Measurements from ENCODE around the gene RASGRP1. TPM values are rescaled to one million over a fixed set of nuclear protein-coding genes. Genes with fewer than 3 reads are reported as not detected.
A peak's percentile ranks its signal among the peaks of the same experiment; 100 is the strongest.

The RASGRP1 gene
- total RNA-seq, 1 experiment from 2014 or later: 1.6 TPM

DNA sequence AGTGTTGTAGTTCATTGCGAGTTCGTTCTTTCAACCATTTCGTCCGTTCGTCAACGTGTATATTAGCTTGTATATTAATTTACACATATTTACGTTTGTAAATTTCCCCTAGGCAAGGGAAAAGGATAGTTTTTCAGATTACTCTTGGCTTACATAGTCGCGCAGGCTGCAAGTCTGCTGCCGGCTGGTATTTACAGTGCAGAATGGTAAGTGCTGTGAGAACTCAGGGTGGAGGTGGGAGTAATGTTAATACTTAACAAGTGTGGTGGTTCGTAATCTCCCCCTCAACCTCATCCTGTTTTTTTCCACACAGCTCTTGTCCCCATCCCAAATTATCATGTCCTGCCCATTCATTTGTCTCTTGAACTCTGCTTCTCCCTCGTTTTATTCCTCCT is 109.9 kb downstream of the RASGRP1 start:
- H3K4me2 ChIP-seq (ENCODE audit: low read length): peak overlapping the region; percentile 71
- ATAC-seq (no peak), DNase-seq (ENCODE audit: low read depth, low spot score) (no peak)
- no peak for TF ChIP-seq ZBTB33 (IDR thresholded peaks at IDR 0.05; ENCODE audit: extremely low read depth, insufficient replicate concordance, low read length)
- TF ChIP-seq SRF (IDR thresholded peaks at IDR 0.05; ENCODE audit: low read depth): no peak
- no peak for TF ChIP-seq EZH2 (IDR thresholded peaks at IDR 0.05)
- TF ChIP-seq CBX3 (IDR thresholded peaks at IDR 0.05; ENCODE audit: low read depth): no peak
- TF ChIP-seq ZNF274 (IDR thresholded peaks at IDR 0.05; ENCODE audit: low read depth, low read length): no peak
- TF ChIP-seq, protein P1, sequence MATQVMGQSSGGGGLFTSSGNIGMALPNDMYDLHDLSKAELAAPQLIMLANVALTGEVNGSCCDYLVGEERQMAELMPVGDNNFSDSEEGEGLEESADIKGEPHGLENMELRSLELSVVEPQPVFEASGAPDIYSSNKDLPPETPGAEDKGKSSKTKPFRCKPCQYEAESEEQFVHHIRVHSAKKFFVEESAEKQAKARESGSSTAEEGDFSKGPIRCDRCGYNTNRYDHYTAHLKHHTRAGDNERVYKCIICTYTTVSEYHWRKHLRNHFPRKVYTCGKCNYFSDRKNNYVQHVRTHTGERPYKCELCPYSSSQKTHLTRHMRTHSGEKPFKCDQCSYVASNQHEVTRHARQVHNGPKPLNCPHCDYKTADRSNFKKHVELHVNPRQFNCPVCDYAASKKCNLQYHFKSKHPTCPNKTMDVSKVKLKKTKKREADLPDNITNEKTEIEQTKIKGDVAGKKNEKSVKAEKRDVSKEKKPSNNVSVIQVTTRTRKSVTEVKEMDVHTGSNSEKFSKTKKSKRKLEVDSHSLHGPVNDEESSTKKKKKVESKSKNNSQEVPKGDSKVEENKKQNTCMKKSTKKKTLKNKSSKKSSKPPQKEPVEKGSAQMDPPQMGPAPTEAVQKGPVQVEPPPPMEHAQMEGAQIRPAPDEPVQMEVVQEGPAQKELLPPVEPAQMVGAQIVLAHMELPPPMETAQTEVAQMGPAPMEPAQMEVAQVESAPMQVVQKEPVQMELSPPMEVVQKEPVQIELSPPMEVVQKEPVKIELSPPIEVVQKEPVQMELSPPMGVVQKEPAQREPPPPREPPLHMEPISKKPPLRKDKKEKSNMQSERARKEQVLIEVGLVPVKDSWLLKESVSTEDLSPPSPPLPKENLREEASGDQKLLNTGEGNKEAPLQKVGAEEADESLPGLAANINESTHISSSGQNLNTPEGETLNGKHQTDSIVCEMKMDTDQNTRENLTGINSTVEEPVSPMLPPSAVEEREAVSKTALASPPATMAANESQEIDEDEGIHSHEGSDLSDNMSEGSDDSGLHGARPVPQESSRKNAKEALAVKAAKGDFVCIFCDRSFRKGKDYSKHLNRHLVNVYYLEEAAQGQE (IDR thresholded peaks at IDR 0.05; ENCODE audit: low read depth): no peak
- TF ChIP-seq CTCF (IDR thresholded peaks at IDR 0.05 in 2 of 3, conservative IDR thresholded peaks at IDR 0.05 in 1 of 3; ENCODE audit: borderline replicate concordance in 1 of 3, insufficient read depth in 1 of 3, low read depth in 2 of 3, low read length in 2 of 3): no peak
- TF ChIP-seq EGR1 (IDR thresholded peaks at IDR 0.05; ENCODE audit: low read depth): no peak
- TF ChIP-seq POLR2A (IDR thresholded peaks at IDR 0.05; ENCODE audit: borderline replicate concordance, extremely low read depth, insufficient read depth, insufficient read length): no peak
- TF ChIP-seq ELF1 (IDR thresholded peaks at IDR 0.05; ENCODE audit: borderline replicate concordance, low read depth): no peak
- no peak for TF ChIP-seq CEBPB (IDR thresholded peaks at IDR 0.05; ENCODE audit: low read depth)
- no peak for TF ChIP-seq ZFX (IDR thresholded peaks at IDR 0.05)
- TF ChIP-seq SP1 (IDR thresholded peaks at IDR 0.05; ENCODE audit: low read depth): no peak
- peak overlapping the region; percentile 92 for H3K9ac ChIP-seq (ENCODE audit: low read length)
- peak overlapping the region; percentile 79 to 80 for H3K4me3 ChIP-seq (replicated peaks in 1 of 2; ENCODE audit: low read depth in 1 of 2, low read length in 2 of 2)
- peaks cover 3% of the 10 kb centered on the region; the same call in 1 of the 2 replicates for H4K20me1 ChIP-seq (ENCODE audit: insufficient read depth)
- no peaks in the 10 kb centered on the region for H3K9me3 ChIP-seq (ENCODE audit: control insufficient read depth in 1 of 2, insufficient read depth in 1 of 2, low read depth in 1 of 2, low read length in 2 of 2)
- ChIA-PET CTCF (interaction anchor here (0.9 to 2.5 kb wide), 4 partner anchors 15 to 458 kb away, joined by 3 to 20 read pairs (median 5); no protein-coding TSS in a partner anchor), POLR2A (interaction anchor here (1.1 to 1.4 kb wide), 2 partner anchors 10 to 109 kb away, joined by 3 to 5 read pairs; no protein-coding TSS in a partner anchor), RAD21 (ENCODE audit: low non-redundant PET in 1 of 2, low total read pairs in 2 of 2, uncharacterized antibody in 2 of 2, unreplicated experiment in 2 of 2) (interaction anchor here in 1 of 2 experiments (1.1 kb wide), 1 partner anchor 14 kb away, joined by 4 read pairs; no protein-coding TSS in a partner anchor)
- no peaks in the 10 kb centered on the region for H3K36me3 ChIP-seq (ENCODE audit: control insufficient read depth in 1 of 2, insufficient read depth in 2 of 2, low read length in 2 of 2)
- no peak overlapping the region for H2AFZ ChIP-seq (ENCODE audit: low read depth, low read length, poor library complexity, severe bottlenecking)
- no peaks in the 10 kb centered on the region for H3K27me3 ChIP-seq (ENCODE audit: insufficient read depth, low read length)
- BruUV-seq (replicated peaks): no TSS peak
- H3K79me2 ChIP-seq (ENCODE audit: insufficient read depth, low read length): peaks cover 56% of the 10 kb centered on the region
- H3K27ac ChIP-seq (ENCODE audit: low read depth, low read length): peak overlapping the region; percentile 86
- no peaks in the 10 kb centered on the region for H3K9me2 ChIP-seq (ENCODE audit: insufficient read depth)
- peaks cover 9 to 12% of the 10 kb centered on the region in 2 experiments; a peak in 3 of 4 replicates for H3K4me1 ChIP-seq (ENCODE audit: control insufficient read depth in 1 of 2, insufficient read depth in 2 of 2, low read length in 2 of 2)
- intact Hi-C loops (cut with micrococcal nuclease): no loop called here

All from HCT116 (cell line).